ENCODE measurements around the gene SPDEF. TPM values are rescaled to one million over a fixed set of nuclear protein-coding genes. Genes with fewer than 3 reads are reported as not detected.

Gene SPDEF
- polyA plus RNA-seq, 2 of the 4 experiments (the other 2 are of a cell fraction): 4.3 to 5.4 TPM

DNA sequence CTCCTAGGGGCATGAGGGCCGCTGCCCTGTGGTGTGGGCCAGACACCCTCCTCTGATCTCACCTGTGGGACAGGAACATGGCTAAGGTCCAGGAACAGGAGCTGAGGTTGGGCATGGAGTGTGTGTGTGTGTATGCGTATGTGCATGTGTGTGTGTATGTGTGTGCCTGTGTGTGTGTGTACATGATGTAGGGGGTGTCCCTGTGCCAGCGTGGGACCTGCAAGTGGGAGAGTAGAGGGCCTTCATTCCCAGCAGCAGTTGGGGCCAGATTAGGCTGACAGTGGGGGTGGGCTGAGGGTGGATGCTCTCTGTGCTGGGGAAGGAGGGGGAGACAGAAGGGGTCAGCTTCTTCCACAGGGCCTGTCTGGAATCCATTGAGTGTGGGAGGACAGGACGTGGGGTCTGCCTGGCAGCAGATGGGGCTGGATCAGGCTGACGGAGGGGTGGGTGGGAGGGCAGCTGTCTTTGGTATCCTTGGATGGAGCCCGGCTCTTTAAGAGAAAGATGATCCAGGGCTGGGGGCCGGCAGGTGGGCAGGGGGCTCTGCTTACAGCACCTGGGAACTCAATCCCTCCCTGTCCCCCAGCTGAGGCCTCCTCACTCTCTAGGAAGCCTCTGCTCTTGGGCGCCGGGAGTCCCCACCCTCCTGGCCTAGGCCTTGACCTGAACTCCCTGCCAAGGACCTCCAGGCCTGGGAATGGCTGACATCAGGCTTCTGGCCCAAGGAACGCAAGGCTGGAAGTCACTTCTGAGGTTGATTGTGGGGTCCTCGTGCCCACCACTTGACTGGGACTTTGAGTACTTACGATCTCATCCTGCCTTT lies 44.0 kb downstream of the SPDEF start:
- CTCF ChIA-PET: interaction anchor here (1.5 kb wide), 1 partner anchor 52 kb away, joined by 4 read pairs; no protein-coding TSS in a partner anchor
- WGBS (ENCODE audit: missing lambda C conversion rate): 73% methylated on average over 5 of the region's 12 CpGs
- Histone ChIP-seq H3K9me3 (peaks cover 9% of the 10 kb centered on the region; the same call in 2 of the 3 replicates), H3K4me3 (no peak overlapping the region), H3K4me1 (no peaks in the 10 kb centered on the region), H3K27ac (no peak overlapping the region), H3K4me2 (no peak overlapping the region)
- DNase-seq (ENCODE audit: low read depth in 1 of 2, low spot score in 1 of 2): no peak
- no peak for FAIRE-seq
- ATAC-seq: no peak
- POLR2A ChIA-PET: no interaction called here
- TF ChIP-seq NPAS2 (CRISPR knock-in tag; IDR thresholded peaks at IDR 0.05; ENCODE audit: borderline replicate concordance) (no peak), MAFK (IDR thresholded peaks at IDR 0.05; ENCODE audit: partially characterized antibody) (no peak), MYC (IDR thresholded peaks at IDR 0.05; ENCODE audit: borderline replicate concordance, low read length) (no peak)

DNA sequence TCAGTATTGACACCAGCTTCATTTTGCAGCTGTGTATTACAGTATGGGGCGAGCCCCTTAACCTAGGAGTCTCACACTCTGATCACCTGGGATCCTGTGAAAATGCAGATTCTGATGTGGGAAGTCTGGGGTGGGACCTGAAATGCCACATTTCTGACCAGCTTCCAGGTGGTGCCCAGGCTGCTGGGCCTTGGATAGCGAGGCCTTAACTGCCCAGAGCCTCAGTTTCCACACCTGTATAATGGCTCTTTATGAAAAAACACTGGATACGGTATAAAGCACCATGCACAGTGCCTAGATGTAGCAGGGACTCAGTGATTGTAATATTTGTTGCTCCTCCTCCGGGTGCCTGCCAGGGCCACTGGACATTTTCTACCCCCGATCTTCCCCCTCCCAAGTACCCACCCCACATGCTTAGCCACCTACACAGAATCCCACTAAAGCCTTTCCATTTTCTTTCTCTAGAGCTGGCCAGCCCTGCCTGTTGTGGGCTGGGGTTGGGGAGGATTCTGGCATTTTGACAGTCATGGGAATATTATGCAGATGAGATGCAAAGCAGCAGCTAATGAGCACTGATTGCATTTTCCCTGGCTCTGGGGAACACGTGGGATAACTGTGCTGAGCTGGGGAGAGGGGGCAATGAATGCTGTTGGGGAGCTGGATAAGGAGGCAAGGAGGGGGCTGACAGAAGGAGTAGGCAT lies 44.8 kb downstream of the SPDEF start:
- H3K4me1 ChIP-seq: no peaks in the 10 kb centered on the region
- H3K9me3 ChIP-seq: peaks cover 9% of the 10 kb centered on the region; the same call in 2 of the 3 replicates
- ChIA-PET CTCF (no interaction called here), POLR2A (interaction anchor here (0.6 kb wide), 1 partner anchor 138 kb away, joined by 4 read pairs; no protein-coding TSS in a partner anchor)
- 50% methylated on average over 5 of the region's 6 CpGs for WGBS (ENCODE audit: missing lambda C conversion rate)
- FAIRE-seq (no peak), DNase-seq (ENCODE audit: low read depth in 1 of 2, low spot score in 1 of 2) (no peak), ATAC-seq (no peak)
- H3K27ac ChIP-seq: no peak overlapping the region
- H3K4me2 ChIP-seq: no peak overlapping the region
- TF ChIP-seq NPAS2 (CRISPR knock-in tag; IDR thresholded peaks at IDR 0.05; ENCODE audit: borderline replicate concordance) (no peak), ZC3H11A (IDR thresholded peaks at IDR 0.05) (no peak), HOXA7 (CRISPR knock-in tag; IDR thresholded peaks at IDR 0.05) (no peak), CHD2 (IDR thresholded peaks at IDR 0.05; ENCODE audit: low read length, partially characterized antibody) (no peak), GATA3 (IDR thresholded peaks at IDR 0.05; ENCODE audit: borderline replicate concordance) (no peak), MAZ (IDR thresholded peaks at IDR 0.05; ENCODE audit: borderline replicate concordance, low read depth, low read length) (no peak), RARB (CRISPR knock-in tag; IDR thresholded peaks at IDR 0.05) (no peak), JUN (IDR thresholded peaks at IDR 0.05) (no peak), EHMT2 (IDR thresholded peaks at IDR 0.05; ENCODE audit: low read depth) (no peak)
- TF ChIP-seq, protein P1, sequence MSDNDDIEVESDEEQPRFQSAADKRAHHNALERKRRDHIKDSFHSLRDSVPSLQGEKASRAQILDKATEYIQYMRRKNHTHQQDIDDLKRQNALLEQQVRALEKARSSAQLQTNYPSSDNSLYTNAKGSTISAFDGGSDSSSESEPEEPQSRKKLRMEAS (IDR thresholded peaks at IDR 0.05): no peak
- TF ChIP-seq, protein P2, sequence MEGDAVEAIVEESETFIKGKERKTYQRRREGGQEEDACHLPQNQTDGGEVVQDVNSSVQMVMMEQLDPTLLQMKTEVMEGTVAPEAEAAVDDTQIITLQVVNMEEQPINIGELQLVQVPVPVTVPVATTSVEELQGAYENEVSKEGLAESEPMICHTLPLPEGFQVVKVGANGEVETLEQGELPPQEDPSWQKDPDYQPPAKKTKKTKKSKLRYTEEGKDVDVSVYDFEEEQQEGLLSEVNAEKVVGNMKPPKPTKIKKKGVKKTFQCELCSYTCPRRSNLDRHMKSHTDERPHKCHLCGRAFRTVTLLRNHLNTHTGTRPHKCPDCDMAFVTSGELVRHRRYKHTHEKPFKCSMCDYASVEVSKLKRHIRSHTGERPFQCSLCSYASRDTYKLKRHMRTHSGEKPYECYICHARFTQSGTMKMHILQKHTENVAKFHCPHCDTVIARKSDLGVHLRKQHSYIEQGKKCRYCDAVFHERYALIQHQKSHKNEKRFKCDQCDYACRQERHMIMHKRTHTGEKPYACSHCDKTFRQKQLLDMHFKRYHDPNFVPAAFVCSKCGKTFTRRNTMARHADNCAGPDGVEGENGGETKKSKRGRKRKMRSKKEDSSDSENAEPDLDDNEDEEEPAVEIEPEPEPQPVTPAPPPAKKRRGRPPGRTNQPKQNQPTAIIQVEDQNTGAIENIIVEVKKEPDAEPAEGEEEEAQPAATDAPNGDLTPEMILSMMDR (IDR thresholded peaks at IDR 0.05): no peak
- H3K4me3 ChIP-seq: no peak overlapping the region

DNA sequence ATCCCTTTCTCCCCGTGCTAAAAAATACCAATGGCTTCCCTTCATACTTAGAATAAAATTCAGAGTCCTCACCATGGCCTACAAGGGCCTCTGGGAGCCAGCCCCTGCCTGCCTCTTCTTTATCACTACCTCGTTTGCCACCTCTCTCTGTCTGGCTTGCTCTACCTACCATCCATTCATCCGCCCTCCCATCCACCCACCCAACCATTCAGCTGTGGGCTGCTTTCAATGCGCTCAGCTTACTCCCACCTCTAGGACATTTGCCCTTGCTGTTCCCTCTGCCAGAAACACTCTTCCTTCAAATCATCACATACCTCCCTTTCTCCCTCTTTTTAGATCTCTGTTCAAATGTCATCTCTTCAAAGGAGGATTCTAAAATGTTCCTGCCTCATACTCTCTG lies 45.8 kb downstream of the SPDEF start:
- FAIRE-seq: no peak
- 60% methylated on average over 4 of the region's 4 CpGs for WGBS (ENCODE audit: missing lambda C conversion rate)
- TF ChIP-seq FOSL2 (IDR thresholded peaks at IDR 0.05) (no peak), FOSL2 (CRISPR knock-in tag; IDR thresholded peaks at IDR 0.05) (no peak), PHF8 (IDR thresholded peaks at IDR 0.05; ENCODE audit: borderline replicate concordance, low read depth) (no peak), MAZ (IDR thresholded peaks at IDR 0.05; ENCODE audit: borderline replicate concordance, low read depth, low read length) (no peak), CEBPB (IDR thresholded peaks at IDR 0.05) (no peak), NPAS2 (CRISPR knock-in tag; IDR thresholded peaks at IDR 0.05; ENCODE audit: borderline replicate concordance) (no peak), BHLHE40 (IDR thresholded peaks at IDR 0.05; ENCODE audit: low read depth, low read length) (no peak), SREBF2 (IDR thresholded peaks at IDR 0.05) (no peak), KDM1A (IDR thresholded peaks at IDR 0.05; ENCODE audit: low read depth) (no peak), RARB (CRISPR knock-in tag; IDR thresholded peaks at IDR 0.05) (no peak), HOXB5 (CRISPR knock-in tag; IDR thresholded peaks at IDR 0.05) (no peak), POLR2A (IDR thresholded peaks at IDR 0.05; ENCODE audit: low read length) (no peak), EHF (CRISPR knock-in tag; IDR thresholded peaks at IDR 0.05) (no peak), JUNB (IDR thresholded peaks at IDR 0.05) (no peak)
- TF ChIP-seq, protein P3, sequence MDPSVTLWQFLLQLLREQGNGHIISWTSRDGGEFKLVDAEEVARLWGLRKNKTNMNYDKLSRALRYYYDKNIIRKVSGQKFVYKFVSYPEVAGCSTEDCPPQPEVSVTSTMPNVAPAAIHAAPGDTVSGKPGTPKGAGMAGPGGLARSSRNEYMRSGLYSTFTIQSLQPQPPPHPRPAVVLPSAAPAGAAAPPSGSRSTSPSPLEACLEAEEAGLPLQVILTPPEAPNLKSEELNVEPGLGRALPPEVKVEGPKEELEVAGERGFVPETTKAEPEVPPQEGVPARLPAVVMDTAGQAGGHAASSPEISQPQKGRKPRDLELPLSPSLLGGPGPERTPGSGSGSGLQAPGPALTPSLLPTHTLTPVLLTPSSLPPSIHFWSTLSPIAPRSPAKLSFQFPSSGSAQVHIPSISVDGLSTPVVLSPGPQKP (IDR thresholded peaks at IDR 0.05; ENCODE audit: low read depth, low read length): no peak
- TF ChIP-seq, protein P4, sequence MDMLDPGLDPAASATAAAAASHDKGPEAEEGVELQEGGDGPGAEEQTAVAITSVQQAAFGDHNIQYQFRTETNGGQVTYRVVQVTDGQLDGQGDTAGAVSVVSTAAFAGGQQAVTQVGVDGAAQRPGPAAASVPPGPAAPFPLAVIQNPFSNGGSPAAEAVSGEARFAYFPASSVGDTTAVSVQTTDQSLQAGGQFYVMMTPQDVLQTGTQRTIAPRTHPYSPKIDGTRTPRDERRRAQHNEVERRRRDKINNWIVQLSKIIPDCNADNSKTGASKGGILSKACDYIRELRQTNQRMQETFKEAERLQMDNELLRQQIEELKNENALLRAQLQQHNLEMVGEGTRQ (IDR thresholded peaks at IDR 0.05): no peak

More for the DNA sequence above, 45.8 kb downstream of the SPDEF start:
- Histone ChIP-seq H3K4me3 (no peak overlapping the region), H3K9me3 (peaks cover 9% of the 10 kb centered on the region; the same call in 2 of the 3 replicates), H3K4me1 (no peaks in the 10 kb centered on the region), H3K4me2 (no peak overlapping the region), H3K27ac (no peak overlapping the region)
- DNase-seq (ENCODE audit: low read depth in 1 of 2, low spot score in 1 of 2): no peak
- no peak for ATAC-seq
- CTCF ChIA-PET: no interaction called here
- POLR2A ChIA-PET: no interaction called here

Measured in A549 (cell line).